PC-3 (cell line): ENCODE data around the gene LY86. TPM values are rescaled to one million over a fixed set of nuclear protein-coding genes. Genes with fewer than 3 reads are reported as not detected.

Source experiments
- ATAC-seq: fragments of 200-7000 bp; cut with Tn5 transposase; 2 replicates; pipeline ENCODE4 v1.9.1; 2020; ENCODE audit warnings: mild to moderate bottlenecking, moderate library complexity
- BruUV-seq: library from RNA; stranded (reverse); fragments of 400-500 nt; replicated peaks from 2 replicates; lab custom pipeline; 2021; lab: Mats Ljungman, UMichigan
- CTCF ChIA-PET: fragments of 300-600 bp; sonication (Branson Sonifier 250); formaldehyde crosslinking; loops from one replicate; lab custom pipeline; 2022; ENCODE audit warnings: antibody characterized with exemption; lab: Charles Lee
- POLR2A ChIA-PET: fragments of 300-600 bp; sonication (Branson Sonifier 250); formaldehyde crosslinking; loops from one replicate; lab custom pipeline; 2022; ENCODE audit warnings: antibody characterized with exemption; ENCODE audit not compliant: unreplicated experiment; lab: Charles Lee
- DNase-seq: peaks from one replicate; pipeline ENCODE4 v3.0.0-alpha.2; 2015
- H2AFZ ChIP-seq: fragments of 300-600 bp; sonication (generic); 2 replicates; pipeline ENCODE4 v1.6.0; 2016; ENCODE audit warnings: antibody characterized with exemption, low read length
- H3F3A ChIP-seq: fragments of 300-600 bp; sonication (generic); one replicate; pipeline ENCODE4 v1.6.0; 2017; ENCODE audit warnings: antibody characterized with exemption, low read length, control low read depth, mild to moderate bottlenecking; ENCODE audit not compliant: unreplicated experiment
- H3K27ac ChIP-seq: fragments of 300-600 bp; sonication (generic); 2 replicates; pipeline ENCODE4 v1.5.1; 2016; ENCODE audit warnings: mild to moderate bottlenecking, low read length
- H3K27me3 ChIP-seq: fragments of 300-600 bp; sonication (generic); 2 replicates; pipeline ENCODE4 v1.6.1; 2016; ENCODE audit warnings: low read length, mixed read lengths
- H3K36me3 ChIP-seq: fragments of 300-600 bp; sonication (generic); 2 replicates; pipeline ENCODE4 v1.6.1; 2016; ENCODE audit warnings: low read depth, mixed run types, low read length, mixed read lengths
- H3K4me1 ChIP-seq: fragments of 300-600 bp; sonication (generic); 2 replicates; pipeline ENCODE4 v1.5.1; 2016; ENCODE audit warnings: low read length; ENCODE audit not compliant: insufficient read depth
- H3K4me2 ChIP-seq: fragments of 300-600 bp; sonication (generic); 2 replicates; pipeline ENCODE4 v1.6.0; 2016; ENCODE audit warnings: low read length
- H3K4me3 ChIP-seq: fragments of 300-600 bp; sonication (generic); 2 replicates; pipeline ENCODE4 v1.5.1; 2016; ENCODE audit warnings: mild to moderate bottlenecking, low read length, mixed read lengths
- H3K79me2 ChIP-seq: fragments of 300-600 bp; sonication (generic); 2 replicates; pipeline ENCODE4 v1.6.1; 2017; ENCODE audit warnings: low read length, mixed read lengths
- H3K9ac ChIP-seq: fragments of 300-600 bp; sonication (generic); 2 replicates; pipeline ENCODE4 v1.6.0; 2016; ENCODE audit warnings: mild to moderate bottlenecking, low read length
- H3K9me2 ChIP-seq: fragments of 300-600 bp; sonication (generic); replicated peaks from 2 replicates; pipeline ENCODE4 v1.6.1; 2016; ENCODE audit warnings: mixed run types, low read length, mixed read lengths
- H3K9me3 ChIP-seq: fragments of 300-600 bp; sonication (generic); 2 replicates; pipeline ENCODE4 v1.6.1; 2016; ENCODE audit warnings: low read length, mixed read lengths
- H4K20me1 ChIP-seq: fragments of 300-600 bp; sonication (generic); 2 replicates; pipeline ENCODE4 v1.6.1; 2016; ENCODE audit warnings: low read length, mixed read lengths
- CTCF ChIP-seq: fragments of 300-600 bp; sonication (generic); conservative IDR thresholded peaks from 2 replicates; pipeline ENCODE4 v1.5.1; 2017; ENCODE audit warnings: antibody characterized with exemption, low read depth, mild to moderate bottlenecking, low read length
- EZH2 ChIP-seq: fragments of 300-600 bp; sonication (generic); IDR thresholded peaks from one replicate; pipeline ENCODE4 v1.6.1; 2017; ENCODE audit warnings: antibody characterized with exemption, mild to moderate bottlenecking, low read length; ENCODE audit not compliant: unreplicated experiment
- EZH2phosphoT487 ChIP-seq: fragments of 300-600 bp; sonication (generic); IDR thresholded peaks from 2 replicates; pipeline ENCODE4 v1.6.1; 2018; ENCODE audit warnings: mild to moderate bottlenecking, antibody characterized with exemption, low read length, borderline replicate concordance
- intact Hi-C: fragments of 100-400 bp; cut with micrococcal nuclease; formaldehyde crosslinking; loops from 2 replicates; pipeline ENCODE4 v1.9.0; 2023
- total RNA-seq: library from RNA; depleted of rRNA; stranded (reverse); fragments of >200 nt; gene quantifications from 2 replicates; pipeline ENCODE4 v1.2.3, GENCODE V29; 2014

LY86 gene
- total RNA-seq, 1 experiment from 2014 or later, result not detected

- Histone ChIP-seq H3K27me3 (no peaks in the 10 kb centered on the region), H3F3A (no peaks in the 10 kb centered on the region), H3K79me2 (no peaks in the 10 kb centered on the region), H3K4me3 (no peak overlapping the region), H3K4me2 (no peak overlapping the region), H4K20me1 (no peaks in the 10 kb centered on the region), H3K4me1 (peaks cover 17% of the 10 kb centered on the region), H2AFZ (no peak overlapping the region), H3K9me2 (no peaks in the 10 kb centered on the region), H3K9me3 (no peaks in the 10 kb centered on the region), H3K9ac (no peak overlapping the region), H3K27ac (no peak overlapping the region), H3K36me3 (no peaks in the 10 kb centered on the region)
- no peak for TF ChIP-seq EZH2phosphoT487
- no peak for TF ChIP-seq CTCF
- no peak for TF ChIP-seq EZH2
- BruUV-seq, result no TSS peak
- no peak for ATAC-seq
- no peak for DNase-seq
- POLR2A ChIA-PET, result interaction anchor here (0.6 kb wide), 1 partner anchor 911 kb away, joined by 3 read pairs; no protein-coding TSS in a partner anchor
- CTCF ChIA-PET, result no interaction called here
- intact Hi-C loops, result loop anchor here (5.0 to 10.0 kb wide), 3 partner anchors 43 to 726 kb away; partner anchors contain the start of gene RREB1
Observed at GRCh38 chr6:6678811-6679210, 90.3 kb downstream of the LY86 start.

- H3K4me2 ChIP-seq, result no peak overlapping the region
- no peak overlapping the region for H3K4me3 ChIP-seq
- no peaks in the 10 kb centered on the region for H3F3A ChIP-seq
- peaks cover 17% of the 10 kb centered on the region for H3K4me1 ChIP-seq
- H3K9me2 ChIP-seq, result no peaks in the 10 kb centered on the region
- no peaks in the 10 kb centered on the region for H3K36me3 ChIP-seq
- H3K9ac ChIP-seq, result no peak overlapping the region
- POLR2A ChIA-PET, result no interaction called here
- no peak overlapping the region for H2AFZ ChIP-seq
- CTCF ChIA-PET, result no interaction called here
- DNase-seq (no peak), ATAC-seq (no peak)
- no TSS peak for BruUV-seq
- H3K9me3 ChIP-seq, result no peaks in the 10 kb centered on the region
- H3K27ac ChIP-seq, result no peak overlapping the region
- TF ChIP-seq CTCF, result no peak
- TF ChIP-seq EZH2phosphoT487, result no peak
- TF ChIP-seq EZH2, result no peak
- H3K27me3 ChIP-seq, result no peaks in the 10 kb centered on the region
- intact Hi-C loops, result loop anchor here (5.0 to 10.0 kb wide), 3 partner anchors 43 to 725 kb away; partner anchors contain the start of gene RREB1
- no peaks in the 10 kb centered on the region for H3K79me2 ChIP-seq
- no peaks in the 10 kb centered on the region for H4K20me1 ChIP-seq
Observed at GRCh38 chr6:6679633-6680032, 91.1 kb downstream of the LY86 start.

GRCh38 chr6:6680526-6680925 lies 92.0 kb downstream of the LY86 start:
- Histone ChIP-seq H3K79me2 (no peaks in the 10 kb centered on the region), H3K4me1 (peaks cover 17% of the 10 kb centered on the region), H3F3A (no peaks in the 10 kb centered on the region), H3K27me3 (no peaks in the 10 kb centered on the region), H2AFZ (no peak overlapping the region), H3K36me3 (no peaks in the 10 kb centered on the region), H3K27ac (no peak overlapping the region), H4K20me1 (no peaks in the 10 kb centered on the region), H3K9ac (no peak overlapping the region), H3K9me2 (no peaks in the 10 kb centered on the region), H3K9me3 (no peaks in the 10 kb centered on the region), H3K4me2 (no peak overlapping the region), H3K4me3 (no peak overlapping the region)
- POLR2A ChIA-PET, result no interaction called here
- intact Hi-C loops, result no loop called here
- BruUV-seq, result no TSS peak
- TF ChIP-seq CTCF, result no peak
- TF ChIP-seq EZH2, result no peak
- TF ChIP-seq EZH2phosphoT487, result no peak
- ATAC-seq, result no peak
- CTCF ChIA-PET, result no interaction called here
- no peak for DNase-seq
